ENCODE measurements around the gene CRCP.
A peak's percentile ranks its signal among the peaks of the same experiment; 100 is the strongest.
"Not testable (repeated sequence)": the region's sequence is repeated elsewhere in the genome, so short reads cannot be mapped to it uniquely, and the experiment has no call there.

CRCP gene

GRCh38 chr7:66152371-66153191 lies 37.9 kb downstream of the CRCP start:
- DNase-seq (ENCODE audit: low spot score) (no peak), FAIRE-seq (no peak)

GRCh38 chr7:66153691-66154090 lies 39.0 kb downstream of the CRCP start:
- FAIRE-seq, result no peak
- no peak for DNase-seq (ENCODE audit: low spot score)

- not testable (repeated sequence) for FAIRE-seq; DNase-seq (ENCODE audit: low spot score)
Measured at GRCh38 chr7:66156035-66156434, 41.4 kb downstream of the CRCP start.

- FAIRE-seq (peak; percentile 84), DNase-seq (ENCODE audit: low spot score) (peak; percentile 61)
Measured at GRCh38 chr7:66157060-66157459, 42.4 kb downstream of the CRCP start.

- FAIRE-seq (no peak), DNase-seq (ENCODE audit: low spot score) (no peak)
Measured at GRCh38 chr7:66162622-66163021, 48.0 kb downstream of the CRCP start.

- DNase-seq (ENCODE audit: low spot score) (no peak), FAIRE-seq (no peak)
Measured at GRCh38 chr7:66163186-66163610, 48.6 kb downstream of the CRCP start.

- no peak for DNase-seq (ENCODE audit: low spot score)
- FAIRE-seq, result no peak
Measured at GRCh38 chr7:66164356-66164755, 49.7 kb downstream of the CRCP start.

GRCh38 chr7:66167773-66168387 lies 53.2 kb downstream of the CRCP start:
- no peak for DNase-seq (ENCODE audit: low spot score)
- FAIRE-seq, result no peak

GRCh38 chr7:66169616-66170015 lies 55.0 kb downstream of the CRCP start:
- FAIRE-seq (no peak), DNase-seq (ENCODE audit: low spot score) (no peak)

- DNase-seq (ENCODE audit: low spot score) (peak; percentile 78), FAIRE-seq (peak; percentile 69)
Measured at GRCh38 chr7:66170309-66171231, 55.9 kb downstream of the CRCP start.

- DNase-seq (ENCODE audit: low spot score); FAIRE-seq: not testable (repeated sequence)
Measured at GRCh38 chr7:66172536-66173401, 58.1 kb downstream of the CRCP start.

- no peak for DNase-seq (ENCODE audit: low spot score)
- no peak for FAIRE-seq
Measured at GRCh38 chr7:66173856-66174255, 59.2 kb downstream of the CRCP start.

GRCh38 chr7:66175006-66175405 lies 60.4 kb downstream of the CRCP start:
- FAIRE-seq; DNase-seq (ENCODE audit: low spot score): not testable (repeated sequence)

- FAIRE-seq (no peak), DNase-seq (ENCODE audit: low spot score) (no peak)
Measured at GRCh38 chr7:66176914-66177313, 62.3 kb downstream of the CRCP start.

GRCh38 chr7:66178258-66178657 lies 63.6 kb downstream of the CRCP start:
- FAIRE-seq, result no peak
- DNase-seq (ENCODE audit: low spot score), result no peak

GRCh38 chr7:66181329-66181728 lies 66.7 kb downstream of the CRCP start:
- no peak for FAIRE-seq
- DNase-seq (ENCODE audit: low spot score), result no peak

- FAIRE-seq (no peak), DNase-seq (ENCODE audit: low spot score) (no peak)
Measured at GRCh38 chr7:66181845-66182244, 67.2 kb downstream of the CRCP start.

- FAIRE-seq (no peak), DNase-seq (ENCODE audit: low spot score) (no peak)
Measured at GRCh38 chr7:66182920-66183319, 68.3 kb downstream of the CRCP start.

GRCh38 chr7:66183700-66184099 lies 69.1 kb downstream of the CRCP start:
- no peak for FAIRE-seq
- peak; percentile 69 for DNase-seq (ENCODE audit: low spot score)

GRCh38 chr7:66185680-66186187 lies 71.1 kb downstream of the CRCP start:
- FAIRE-seq (no peak), DNase-seq (ENCODE audit: low spot score) (no peak)

GRCh38 chr7:66186991-66187390 lies 72.3 kb downstream of the CRCP start:
- DNase-seq (ENCODE audit: low spot score) (no peak), FAIRE-seq (no peak)

Measured in RCC 7860 (cell line).